Thoracic aorta (tissue), 2 donors: ENCODE data around the gene PEX14. TPM values are rescaled to one million over a fixed set of nuclear protein-coding genes. Genes with fewer than 3 reads are reported as not detected.

Experiments
- ATAC-seq: fragments of 150-250 bp; one replicate; pipeline ENCODE4 v1.8.0; 2017; ENCODE audit warnings: low read depth; ENCODE audit not compliant: insufficient number of reproducible peaks, low FRiP score
- DNase-seq: peaks from one replicate; pipeline ENCODE4 v3.0.0-alpha.2; 2020; ENCODE audit warnings: low spot score
- H3K27ac ChIP-seq, 2 donors: fragments of 200-600 bp; sonication (generic); 1 replicate in 1 of 2; 2 replicates in 1 of 2; pipeline ENCODE4 v1.5.1; 2016; ENCODE audit warnings: mild to moderate bottlenecking in 2 of 2, moderate library complexity in 2 of 2
- H3K27me3 ChIP-seq: fragments of 200-600 bp; sonication (generic); replicated peaks from 2 replicates; pipeline ENCODE4 v1.6.0; 2016; ENCODE audit warnings: mild to moderate bottlenecking; ENCODE audit not compliant: insufficient read depth
- H3K36me3 ChIP-seq: fragments of 200-600 bp; sonication (generic); one replicate; pipeline ENCODE4 v1.5.1; 2016
- H3K4me1 ChIP-seq, 2 donors: fragments of 200-600 bp; sonication (generic); 1 replicate in 1 of 2; 2 replicates in 1 of 2; pipeline versions ENCODE4 v1.5.1 to v1.6.0; 2016; ENCODE audit warnings: low read depth in 2 of 2, mild to moderate bottlenecking in 1 of 2; ENCODE audit not compliant: control insufficient read depth in 1 of 2
- H3K4me3 ChIP-seq: fragments of 200-600 bp; sonication (generic); 2 replicates; pipeline ENCODE4 v1.5.1; 2016; ENCODE audit warnings: mild to moderate bottlenecking
- H3K9me3 ChIP-seq: fragments of 200-600 bp; sonication (generic); 2 replicates; pipeline ENCODE4 v1.5.1; 2016
- CTCF ChIP-seq: fragments of 200-600 bp; sonication (generic); IDR thresholded peaks from one replicate; pipeline ENCODE4 v1.5.1; 2019; ENCODE audit warnings: antibody characterized with exemption
- total RNA-seq, 2 donors: library from RNA; depleted of rRNA; stranded (reverse); fragments of >200 nt; gene quantifications; one replicate each; pipeline versions ENCODE4 v1.1.0 to v1.2.3, GENCODE V29; 2016

PEX14 gene
- total RNA-seq, 2 donors from 2014 or later = 11.5 to 22.6 TPM

- ATAC-seq (no peak), DNase-seq (no peak)
- Histone ChIP-seq H3K4me1 (no peaks in the 10 kb centered on the region), H3K27me3 (no peaks in the 10 kb centered on the region), H3K4me3 (no peak overlapping the region), H3K36me3 (peaks cover 53% of the 10 kb centered on the region), H3K9me3 (no peaks in the 10 kb centered on the region), H3K27ac (no peak overlapping the region)
- TF ChIP-seq CTCF = no peak
Measured at GRCh38 chr1:10656431-10656830, 181.7 kb downstream of the PEX14 start.

- Histone ChIP-seq H3K36me3 (peaks cover 48% of the 10 kb centered on the region), H3K4me3 (no peak overlapping the region), H3K9me3 (no peaks in the 10 kb centered on the region), H3K4me1 (no peaks in the 10 kb centered on the region), H3K27ac (no peak overlapping the region), H3K27me3 (no peaks in the 10 kb centered on the region)
- ATAC-seq = no peak
- TF ChIP-seq CTCF = no peak
- DNase-seq = no peak
Measured at GRCh38 chr1:10657088-10657847, 182.5 kb downstream of the PEX14 start.

- H3K4me1 ChIP-seq = peaks cover 7 to 9% of the 10 kb centered on the region in 2 donors
- no peak for ATAC-seq
- no peaks in the 10 kb centered on the region for H3K9me3 ChIP-seq
- DNase-seq = no peak
- H3K27me3 ChIP-seq = no peaks in the 10 kb centered on the region
- no peak for TF ChIP-seq CTCF
- H3K4me3 ChIP-seq = no peak overlapping the region
- peaks cover 48% of the 10 kb centered on the region for H3K36me3 ChIP-seq
- no peak overlapping the region for H3K27ac ChIP-seq
Measured at GRCh38 chr1:10658396-10659066, 183.8 kb downstream of the PEX14 start.

GRCh38 chr1:10659218-10659617 is 184.5 kb downstream of the PEX14 start:
- H3K27me3 ChIP-seq = no peaks in the 10 kb centered on the region
- peaks cover 13 to 16% of the 10 kb centered on the region in 2 donors for H3K4me1 ChIP-seq
- no peak for TF ChIP-seq CTCF
- H3K4me3 ChIP-seq = no peak overlapping the region
- no peak overlapping the region for H3K27ac ChIP-seq
- DNase-seq (no peak), ATAC-seq (no peak)
- H3K36me3 ChIP-seq = peaks cover 42% of the 10 kb centered on the region
- H3K9me3 ChIP-seq = no peaks in the 10 kb centered on the region

- Histone ChIP-seq H3K4me3 (no peak overlapping the region), H3K27me3 (no peaks in the 10 kb centered on the region), H3K4me1 (peaks cover 13 to 22% of the 10 kb centered on the region in 2 donors), H3K9me3 (no peaks in the 10 kb centered on the region), H3K27ac (no peak overlapping the region), H3K36me3 (peaks cover 39% of the 10 kb centered on the region)
- DNase-seq (no peak), ATAC-seq (no peak)
- no peak for TF ChIP-seq CTCF
Measured at GRCh38 chr1:10659646-10660540, 185.1 kb downstream of the PEX14 start.
